HG02678 (cell line): ENCODE results near the gene TRIP12.
"Not testable (repeated sequence)": the region's sequence is repeated elsewhere in the genome, so short reads cannot be mapped to it uniquely, and the experiment has no call there.

Experiments
- ATAC-seq: cut with Tn5 transposase; IDR thresholded peaks from one replicate; pipeline ENCODE4 v1.9.1; 2021; ENCODE audit warnings: mild to moderate bottlenecking, moderate library complexity; ENCODE audit not compliant: unreplicated experiment

TRIP12 gene

GRCh38 chr2:229779650-229780049, 142.2 kb downstream of the TRIP12 start:
- no peak for ATAC-seq

- ATAC-seq: no peak
Measured at GRCh38 chr2:229777716-229778115, 144.1 kb downstream of the TRIP12 start.

GRCh38 chr2:229775614-229776313, 146.0 kb downstream of the TRIP12 start:
- ATAC-seq: no peak

- ATAC-seq: no peak
Measured at GRCh38 chr2:229774237-229774636, 147.6 kb downstream of the TRIP12 start.

GRCh38 chr2:229768235-229768634, 153.6 kb downstream of the TRIP12 start:
- no peak for ATAC-seq

- no peak for ATAC-seq
Measured at GRCh38 chr2:229765721-229766120, 156.1 kb downstream of the TRIP12 start.

- no peak for ATAC-seq
Measured at GRCh38 chr2:229761663-229762062, 160.1 kb downstream of the TRIP12 start.

- not testable (repeated sequence) for ATAC-seq
Measured at GRCh38 chr2:229757462-229757861, 164.3 kb downstream of the TRIP12 start.

GRCh38 chr2:229752970-229753729, 168.7 kb downstream of the TRIP12 start:
- no peak for ATAC-seq

- no peak for ATAC-seq
Measured at GRCh38 chr2:229749779-229750178, 172.0 kb downstream of the TRIP12 start.

GRCh38 chr2:229748950-229749349, 172.9 kb downstream of the TRIP12 start:
- ATAC-seq: no peak

GRCh38 chr2:229742691-229743090, 179.1 kb downstream of the TRIP12 start:
- ATAC-seq: not testable (repeated sequence)

- ATAC-seq: no peak
Measured at GRCh38 chr2:229740279-229740678, 181.5 kb downstream of the TRIP12 start.

- ATAC-seq: no peak
Measured at GRCh38 chr2:229738024-229738625, 183.7 kb downstream of the TRIP12 start.

- no peak for ATAC-seq
Measured at GRCh38 chr2:229734410-229734809, 187.4 kb downstream of the TRIP12 start.

- ATAC-seq: no peak
Measured at GRCh38 chr2:229733611-229734245, 188.1 kb downstream of the TRIP12 start.

- ATAC-seq: no peak
Measured at GRCh38 chr2:229732897-229733296, 188.9 kb downstream of the TRIP12 start.

GRCh38 chr2:229731916-229732315, 189.9 kb downstream of the TRIP12 start:
- no peak for ATAC-seq

GRCh38 chr2:229731363-229731762, 190.4 kb downstream of the TRIP12 start:
- ATAC-seq: no peak

GRCh38 chr2:229728370-229728769, 193.4 kb downstream of the TRIP12 start:
- no peak for ATAC-seq

GRCh38 chr2:229726643-229727042, 195.2 kb downstream of the TRIP12 start:
- ATAC-seq: no peak
